Panc1 (cell line): ENCODE data around the gene IL22. TPM values are rescaled to one million over a fixed set of nuclear protein-coding genes. Genes with fewer than 3 reads are reported as not detected.

Source experiments
- ATAC-seq: fragments of 200-7000 bp; cut with Tn5 transposase; 2 replicates; pipeline ENCODE4 v1.9.1; 2020; ENCODE audit warnings: mild to moderate bottlenecking, moderate library complexity
- BruUV-seq: library from RNA; stranded (reverse); fragments of 400-500 nt; replicated peaks from 2 replicates; lab custom pipeline; 2021; lab: Mats Ljungman, UMichigan
- CTCF ChIA-PET: fragments of 300-600 bp; sonication (Branson Sonifier 250); formaldehyde crosslinking; loops from one replicate; lab custom pipeline; 2022; ENCODE audit warnings: antibody characterized with exemption; lab: Charles Lee
- POLR2A ChIA-PET: fragments of 300-600 bp; sonication (Branson Sonifier 250); formaldehyde crosslinking; loops from one replicate; lab custom pipeline; 2022; ENCODE audit warnings: antibody characterized with exemption; lab: Charles Lee
- DNase-seq: peaks from one replicate; pipeline ENCODE4 v3.0.0-alpha.2; 2010; ENCODE audit warnings: low read depth, low spot score
- H3K27ac ChIP-seq: 2 replicates; pipeline ENCODE4 v1.5.1; 2011; ENCODE audit warnings: mild to moderate bottlenecking, low read length, inconsistent platforms
- H3K27me3 ChIP-seq: fragments of 200-500 bp; sonication (Bioruptor generic); 2 replicates; pipeline ENCODE4 v1.6.0; 2014; ENCODE audit warnings: low read length, inconsistent platforms; ENCODE audit not compliant: control insufficient read depth, insufficient read depth
- H3K36me3 ChIP-seq: fragments of 200-500 bp; sonication (Bioruptor generic); 2 replicates; pipeline ENCODE4 v1.5.1; 2014; ENCODE audit warnings: inconsistent platforms, mild to moderate bottlenecking, low read length, moderate library complexity; ENCODE audit not compliant: control insufficient read depth, insufficient read depth
- H3K4me1 ChIP-seq: 2 replicates; pipeline ENCODE4 v1.5.1; 2011; ENCODE audit warnings: inconsistent platforms, mild to moderate bottlenecking, low read length, moderate library complexity; ENCODE audit not compliant: control insufficient read depth, insufficient read depth
- H3K4me3 ChIP-seq, 2 experiments: 2 replicates each; pipeline ENCODE4 v1.5.1; 2011 to 2012; ENCODE audit warnings: low read depth in 2 of 2, low read length in 2 of 2, mild to moderate bottlenecking in 2 of 2, inconsistent platforms in 1 of 2, moderate library complexity in 1 of 2
- H3K9me3 ChIP-seq: fragments of 200-500 bp; sonication (Bioruptor generic); 2 replicates; pipeline ENCODE4 v1.5.1; 2014; ENCODE audit warnings: low read depth, mild to moderate bottlenecking, inconsistent platforms, low read length, moderate library complexity; ENCODE audit not compliant: control insufficient read depth, insufficient read depth
- CTCF ChIP-seq: fragments of 450-650 bp; IDR thresholded peaks from 2 replicates; pipeline ENCODE4 v1.5.1; 2017; ENCODE audit warnings: mild to moderate bottlenecking
- POLR2AphosphoS5 ChIP-seq: IDR thresholded peaks from 2 replicates; pipeline ENCODE4 v1.6.1; 2012; ENCODE audit warnings: mild to moderate bottlenecking, low read depth, low read length, moderate library complexity
- REST ChIP-seq, 2 experiments: IDR thresholded peaks; 2 replicates each; pipeline ENCODE4 v1.6.1; 2011 to 2012; ENCODE audit warnings: low read depth in 2 of 2, control low read depth in 1 of 2, low read length in 1 of 2, mild to moderate bottlenecking in 1 of 2, moderate library complexity in 1 of 2; ENCODE audit not compliant: insufficient read depth in 1 of 2
- SIN3A ChIP-seq: IDR thresholded peaks from 2 replicates; pipeline ENCODE4 v1.6.1; 2012; ENCODE audit warnings: low read depth, mild to moderate bottlenecking, low read length, moderate library complexity, borderline replicate concordance; ENCODE audit not compliant: insufficient read depth
- TCF7L2 ChIP-seq: IDR thresholded peaks from 2 replicates; pipeline ENCODE4 v1.6.1; 2011; ENCODE audit warnings: mild to moderate bottlenecking, low read depth, low read length, inconsistent platforms
- in situ Hi-C: cut with HindIII; loops from 2 replicates; pipeline ENCODE4 v1.10.0; 2016; ENCODE audit warnings: low sequenced_read_pairs, low pct_unique_long_range_greater_than_20kb
- intact Hi-C: fragments of 100-400 bp; cut with micrococcal nuclease; formaldehyde crosslinking; loops from one replicate; pipeline ENCODE4 v1.10.0; 2022; ENCODE audit not compliant: unreplicated experiment
- total RNA-seq: library from RNA; stranded (reverse); gene quantifications from one replicate; pipeline ENCODE4 v1.2.1, GENCODE V29; 2021; ENCODE audit not compliant: unreplicated experiment

The IL22 gene
- total RNA-seq, 1 experiment from 2014 or later, result not detected

- Histone ChIP-seq H3K36me3 (no peaks in the 10 kb centered on the region), H3K4me1 (peaks cover 24% of the 10 kb centered on the region), H3K27ac (no peak overlapping the region), H3K4me3 (0 out of 4 replicates have a peak overlapping the region, but pooled peaks of 1 of the 2 experiments have one; percentile 6), H3K9me3 (no peaks in the 10 kb centered on the region), H3K27me3 (peaks cover 7% of the 10 kb centered on the region)
- ChIA-PET POLR2A (no interaction called here), CTCF (interaction anchor here (1.1 to 1.3 kb wide), 2 partner anchors 95 to 868 kb away, joined by 3 read pairs; no protein-coding TSS in a partner anchor)
- ATAC-seq, result peak; percentile 51; the same call in 1 of the 2 replicates
- in situ Hi-C loops, result no loop called here
- DNase-seq, result no peak
- TF ChIP-seq CTCF, result no peak
- TF ChIP-seq SIN3A, result no peak
- TF ChIP-seq POLR2AphosphoS5, result no peak
- no peak for TF ChIP-seq REST (IDR thresholded peaks at IDR 0.05; ENCODE audit: insufficient read depth in 1 of 2, low read depth in 2 of 2, low read length in 1 of 2)
- TF ChIP-seq TCF7L2, result no peak
- no TSS peak for BruUV-seq
- intact Hi-C loops, result loop anchor here (2.0 kb wide), 1 partner anchor 182 kb away; no protein-coding TSS in a partner anchor
These were observed 31.1 kb downstream of the IL22 start for GRCh38 chr12:68222326-68222725.

GRCh38 chr12:68221497-68221896, 31.9 kb downstream of the IL22 start:
- no TSS peak for BruUV-seq
- POLR2A ChIA-PET, result no interaction called here
- H3K27me3 ChIP-seq, result peaks cover 11% of the 10 kb centered on the region
- H3K36me3 ChIP-seq, result no peaks in the 10 kb centered on the region
- TF ChIP-seq TCF7L2 (no peak), CTCF (no peak), POLR2AphosphoS5 (no peak), SIN3A (no peak), REST (IDR thresholded peaks at IDR 0.05; ENCODE audit: insufficient read depth in 1 of 2, low read depth in 2 of 2, low read length in 1 of 2) (no peak)
- no peak for DNase-seq
- H3K4me1 ChIP-seq, result peaks cover 24% of the 10 kb centered on the region
- no peak overlapping the region for H3K27ac ChIP-seq
- intact Hi-C loops, result no loop called here
- no peak overlapping the region for H3K4me3 ChIP-seq
- no peak for ATAC-seq
- no peaks in the 10 kb centered on the region for H3K9me3 ChIP-seq
- CTCF ChIA-PET, result no interaction called here
- in situ Hi-C loops, result no loop called here
